HepG2 (cell line): ENCODE results near the gene DST. TPM values are rescaled to one million over a fixed set of nuclear protein-coding genes. Genes with fewer than 3 reads are reported as not detected.
A peak's percentile ranks its signal among the peaks of the same experiment; 100 is the strongest.

Experiments used
- BRF2 ChIP-seq: sonication (generic); formaldehyde crosslinking; IDR thresholded peaks from 2 replicates; pipeline ENCODE4 v1.8.1; 2022; ENCODE audit warnings: mild to moderate bottlenecking, missing genetic modification reagents
- EEA1 ChIP-seq: sonication (generic); formaldehyde crosslinking; IDR thresholded peaks from 2 replicates; pipeline ENCODE4 v1.5.1; 2020; ENCODE audit warnings: mild to moderate bottlenecking, missing genetic modification reagents, borderline replicate concordance
- FOXP1 ChIP-seq, 2 experiments: fragments of 450-650 bp in 1 of 2; IDR thresholded peaks; 2 replicates each; pipeline ENCODE4 v1.6.1; 2017 to 2018; ENCODE audit warnings: antibody characterized with exemption in 1 of 2
- GABPB1 ChIP-seq: IDR thresholded peaks from 2 replicates; pipeline ENCODE4 v1.6.1; 2016; ENCODE audit warnings: mild to moderate bottlenecking, missing genetic modification reagents, moderate library complexity, missing compliant biosample characterization
- GATA4 ChIP-seq: sonication (generic); IDR thresholded peaks from 2 replicates; pipeline ENCODE4 v1.6.1; 2016; ENCODE audit warnings: antibody characterized with exemption, low read depth, borderline replicate concordance
- GTF2F1 ChIP-seq: fragments of 150-350 bp; IDR thresholded peaks from 2 replicates; pipeline ENCODE4 v1.6.1; 2014; ENCODE audit warnings: low read length
- HHEX ChIP-seq: IDR thresholded peaks from 2 replicates; pipeline ENCODE4 v1.6.1; 2016; ENCODE audit warnings: control low read depth
- IKZF4 ChIP-seq: sonication (generic); formaldehyde crosslinking; IDR thresholded peaks from 2 replicates; pipeline ENCODE4 v1.5.1; 2020; ENCODE audit warnings: borderline replicate concordance, mild to moderate bottlenecking, low read depth, missing genetic modification reagents; ENCODE audit errors: not compliant biosample characterization
- JARID2 ChIP-seq: sonication (generic); formaldehyde crosslinking; IDR thresholded peaks from 2 replicates; pipeline ENCODE4 v1.8.1; 2023; ENCODE audit warnings: missing genetic modification reagents, inconsistent platforms; ENCODE audit not compliant: insufficient replicate concordance
- JUND ChIP-seq: sonication (generic); formaldehyde crosslinking; IDR thresholded peaks from 2 replicates; pipeline ENCODE4 v1.8.0; 2022; ENCODE audit warnings: mild to moderate bottlenecking, missing genetic modification reagents
- NFATC3 ChIP-seq: sonication (generic); formaldehyde crosslinking; IDR thresholded peaks from 2 replicates; pipeline ENCODE4 v1.5.1; 2020; ENCODE audit warnings: mild to moderate bottlenecking, missing genetic modification reagents
- NONO ChIP-seq, 2 experiments: fragments of 450-650 bp in 1 of 2; sonication (generic) in 1 of 2; formaldehyde crosslinking in 1 of 2; IDR thresholded peaks in 1 of 2; conservative IDR thresholded peaks in 1 of 2; 2 replicates each; pipeline versions ENCODE4 v1.6.1 to v1.8.0; 2017 to 2022; ENCODE audit warnings: mild to moderate bottlenecking in 1 of 2, missing genetic modification reagents in 1 of 2, moderate library complexity in 1 of 2
- RCOR2 ChIP-seq: IDR thresholded peaks from 2 replicates; pipeline ENCODE4 v1.6.1; 2016; ENCODE audit warnings: missing biosample characterization, missing genetic modification reagents
- ZFP36L2 ChIP-seq: sonication (generic); formaldehyde crosslinking; IDR thresholded peaks from 2 replicates; pipeline ENCODE4 v1.4.0; 2020; ENCODE audit warnings: missing genetic modification reagents
- ZNF619 ChIP-seq: sonication (generic); formaldehyde crosslinking; IDR thresholded peaks from 2 replicates; pipeline ENCODE4 v1.4.0; 2020; ENCODE audit warnings: mild to moderate bottlenecking, missing genetic modification reagents
- polyA plus RNA-seq, 8 experiments: library from polyadenylated mRNA; depleted of rRNA in 3 of 8; stranded (reverse) in 7 of 8; unstranded in 1 of 8; fragments of >200 nt; fragmentation: Illumina TruSeq in 4 of 8; extraction: Trizol in 4 of 8; gene quantifications; 2 replicates each; pipeline versions ENCODE4 v1.2.1 to v1.2.3, GENCODE V29; 2011 to 2016; ENCODE audit warnings: low read depth in 4 of 8, missing spikeins in 1 of 8, mixed read lengths in 1 of 8; ENCODE audit not compliant: insufficient read depth in 1 of 8
- total RNA-seq, 5 experiments: library from RNA; depleted of rRNA; stranded (reverse); fragments of >200 nt; fragmentation: Illumina TruSeq; extraction: Trizol; gene quantifications; 2 replicates each; pipeline ENCODE4 v1.2.3, GENCODE V29; 2016; ENCODE audit warnings: low read depth in 1 of 5
- TF ChIP-seq, protein P1 (sequence below): sonication (generic); formaldehyde crosslinking; IDR thresholded peaks from 2 replicates; pipeline ENCODE4 v1.4.0; 2020; ENCODE audit warnings: low read depth, missing genetic modification reagents
- TF ChIP-seq, protein P2 (sequence below): sonication (generic); formaldehyde crosslinking; IDR thresholded peaks from 2 replicates; pipeline ENCODE4 v1.8.0; 2022; ENCODE audit warnings: missing genetic modification reagents, mild to moderate bottlenecking, moderate library complexity, borderline replicate concordance
- TF ChIP-seq, protein P3 (sequence below): sonication (generic); formaldehyde crosslinking; IDR thresholded peaks from 2 replicates; pipeline ENCODE4 v1.8.0; 2022; ENCODE audit warnings: missing genetic modification reagents, low read depth, mild to moderate bottlenecking, borderline replicate concordance

Gene DST
- total and polyA plus RNA-seq, 2 of the 13 experiments (the other 11 are each of a cell fraction or from before 2014, with no cell fraction given), result 64.4 to 89.0 TPM

DNA sequence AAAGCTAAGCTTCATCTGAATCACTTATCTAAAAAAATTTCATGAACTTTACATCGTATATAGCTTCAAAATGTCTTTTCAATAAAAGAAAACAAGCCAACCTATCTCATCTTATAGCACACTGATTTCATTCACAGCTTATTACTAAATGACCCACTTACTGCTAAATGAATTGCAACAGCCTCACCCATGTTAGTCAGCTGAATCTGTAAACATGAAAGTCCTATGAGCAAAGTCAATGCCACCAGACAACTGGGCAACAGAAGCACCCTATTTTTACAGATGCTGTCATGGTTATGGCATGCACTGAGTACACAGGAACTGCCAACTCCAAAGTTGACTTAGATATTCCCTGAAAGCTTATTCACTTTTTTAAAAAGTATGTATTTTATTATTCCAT, 41.2 kb upstream of the DST start (continued):
- TF ChIP-seq BRF2, result no peak
- no peak for TF ChIP-seq IKZF4 (CRISPR knock-in tag)
- TF ChIP-seq, protein P1, sequence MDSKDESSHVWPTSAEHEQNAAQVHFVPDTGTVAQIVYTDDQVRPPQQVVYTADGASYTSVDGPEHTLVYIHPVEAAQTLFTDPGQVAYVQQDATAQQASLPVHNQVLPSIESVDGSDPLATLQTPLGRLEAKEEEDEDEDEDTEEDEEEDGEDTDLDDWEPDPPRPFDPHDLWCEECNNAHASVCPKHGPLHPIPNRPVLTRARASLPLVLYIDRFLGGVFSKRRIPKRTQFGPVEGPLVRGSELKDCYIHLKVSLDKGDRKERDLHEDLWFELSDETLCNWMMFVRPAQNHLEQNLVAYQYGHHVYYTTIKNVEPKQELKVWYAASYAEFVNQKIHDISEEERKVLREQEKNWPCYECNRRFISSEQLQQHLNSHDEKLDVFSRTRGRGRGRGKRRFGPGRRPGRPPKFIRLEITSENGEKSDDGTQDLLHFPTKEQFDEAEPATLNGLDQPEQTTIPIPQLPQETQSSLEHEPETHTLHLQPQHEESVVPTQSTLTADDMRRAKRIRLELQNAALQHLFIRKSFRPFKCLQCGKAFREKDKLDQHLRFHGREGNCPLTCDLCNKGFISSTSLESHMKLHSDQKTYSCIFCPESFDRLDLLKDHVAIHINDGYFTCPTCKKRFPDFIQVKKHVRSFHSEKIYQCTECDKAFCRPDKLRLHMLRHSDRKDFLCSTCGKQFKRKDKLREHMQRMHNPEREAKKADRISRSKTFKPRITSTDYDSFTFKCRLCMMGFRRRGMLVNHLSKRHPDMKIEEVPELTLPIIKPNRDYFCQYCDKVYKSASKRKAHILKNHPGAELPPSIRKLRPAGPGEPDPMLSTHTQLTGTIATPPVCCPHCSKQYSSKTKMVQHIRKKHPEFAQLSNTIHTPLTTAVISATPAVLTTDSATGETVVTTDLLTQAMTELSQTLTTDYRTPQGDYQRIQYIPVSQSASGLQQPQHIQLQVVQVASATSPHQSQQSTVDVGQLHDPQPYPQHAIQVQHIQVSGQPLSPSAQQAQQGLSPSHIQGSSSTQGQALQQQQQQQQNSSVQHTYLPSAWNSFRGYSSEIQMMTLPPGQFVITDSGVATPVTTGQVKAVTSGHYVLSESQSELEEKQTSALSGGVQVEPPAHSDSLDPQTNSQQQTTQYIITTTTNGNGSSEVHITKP, result 0 out of 2 replicates have a peak, but pooled peaks have one; percentile 33
- peak; percentile 87 for TF ChIP-seq RCOR2
- no peak for TF ChIP-seq EEA1 (CRISPR knock-in tag)
- peak; percentile 91 for TF ChIP-seq FOXP1 (IDR thresholded peaks at IDR 0.05)
- TF ChIP-seq FOXP1 (CRISPR knock-in tag; IDR thresholded peaks at IDR 0.05), result peak; percentile 98
- peak; percentile 48; the same call in 1 of the 2 replicates for TF ChIP-seq GATA4
- peak; percentile 99 for TF ChIP-seq JUND (CRISPR knock-in tag)
- TF ChIP-seq NFATC3 (CRISPR knock-in tag), result no peak
- peak; percentile 37 for TF ChIP-seq JARID2 (CRISPR knock-in tag)
- peak; percentile 31; the same call in 1 of the 2 replicates for TF ChIP-seq GABPB1
- no peak for TF ChIP-seq HHEX
- TF ChIP-seq, protein P2, sequence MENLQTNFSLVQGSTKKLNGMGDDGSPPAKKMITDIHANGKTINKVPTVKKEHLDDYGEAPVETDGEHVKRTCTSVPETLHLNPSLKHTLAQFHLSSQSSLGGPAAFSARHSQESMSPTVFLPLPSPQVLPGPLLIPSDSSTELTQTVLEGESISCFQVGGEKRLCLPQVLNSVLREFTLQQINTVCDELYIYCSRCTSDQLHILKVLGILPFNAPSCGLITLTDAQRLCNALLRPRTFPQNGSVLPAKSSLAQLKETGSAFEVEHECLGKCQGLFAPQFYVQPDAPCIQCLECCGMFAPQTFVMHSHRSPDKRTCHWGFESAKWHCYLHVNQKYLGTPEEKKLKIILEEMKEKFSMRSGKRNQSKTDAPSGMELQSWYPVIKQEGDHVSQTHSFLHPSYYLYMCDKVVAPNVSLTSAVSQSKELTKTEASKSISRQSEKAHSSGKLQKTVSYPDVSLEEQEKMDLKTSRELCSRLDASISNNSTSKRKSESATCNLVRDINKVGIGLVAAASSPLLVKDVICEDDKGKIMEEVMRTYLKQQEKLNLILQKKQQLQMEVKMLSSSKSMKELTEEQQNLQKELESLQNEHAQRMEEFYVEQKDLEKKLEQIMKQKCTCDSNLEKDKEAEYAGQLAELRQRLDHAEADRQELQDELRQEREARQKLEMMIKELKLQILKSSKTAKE (CRISPR knock-in tag), result peak; percentile 97
- no peak for TF ChIP-seq GTF2F1
- TF ChIP-seq ZFP36L2, result no peak
- no peak for TF ChIP-seq NONO (IDR thresholded peaks at IDR 0.05)
- TF ChIP-seq NONO (CRISPR knock-in tag; conservative IDR thresholded peaks at IDR 0.05), result no peak
- TF ChIP-seq, protein P3, sequence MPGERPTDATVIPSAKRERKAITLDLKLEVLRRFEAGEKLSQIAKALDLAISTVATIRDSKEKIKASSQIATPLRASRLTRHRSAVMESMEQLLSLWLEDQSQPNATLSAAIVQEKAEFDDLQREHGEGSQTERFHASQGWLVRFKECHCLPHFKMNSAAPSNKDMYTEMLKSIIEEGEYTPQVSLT (CRISPR knock-in tag), result no peak
- no peak for TF ChIP-seq ZNF619 (CRISPR knock-in tag)
